NCI-H82 treated with DMSO at 0.1 percent for 48 hours (cell line): ENCODE measurements around the gene ADAMTS6.
A peak's percentile ranks its signal among the peaks of the same experiment; 100 is the strongest.

ENCODE experiments used
- DNase-seq: peaks from one replicate; lab custom pipeline; 2025; ENCODE audit not compliant: unreplicated experiment; lab: John Stamatoyannopoulos, UW

Gene ADAMTS6

GRCh38 chr5:65290677-65291076 is 191.0 kb downstream of the ADAMTS6 start:
- DNase-seq: no peak

GRCh38 chr5:65288657-65289056 is 193.1 kb downstream of the ADAMTS6 start:
- DNase-seq: no peak

GRCh38 chr5:65279603-65280002 is 202.1 kb downstream of the ADAMTS6 start:
- DNase-seq: no peak

GRCh38 chr5:65276178-65276890 is 205.4 kb downstream of the ADAMTS6 start:
- no peak for DNase-seq

- DNase-seq: no peak
These were observed 209.8 kb downstream of the ADAMTS6 start for GRCh38 chr5:65271906-65272305.

- no peak for DNase-seq
These were observed 213.2 kb downstream of the ADAMTS6 start for GRCh38 chr5:65268525-65268924.

GRCh38 chr5:65264420-65264819 is 217.3 kb downstream of the ADAMTS6 start:
- no peak for DNase-seq

- DNase-seq: no peak
These were observed 218.4 kb downstream of the ADAMTS6 start for GRCh38 chr5:65263321-65263720.

- no peak for DNase-seq
These were observed 219.1 kb downstream of the ADAMTS6 start for GRCh38 chr5:65262649-65263059.

- no peak for DNase-seq
These were observed 219.6 kb downstream of the ADAMTS6 start for GRCh38 chr5:65262096-65262495.

GRCh38 chr5:65261499-65261898 is 220.2 kb downstream of the ADAMTS6 start:
- DNase-seq: no peak

GRCh38 chr5:65255294-65255693 is 226.4 kb downstream of the ADAMTS6 start:
- DNase-seq: no peak

GRCh38 chr5:65252977-65253376 is 228.7 kb downstream of the ADAMTS6 start:
- DNase-seq: no peak

GRCh38 chr5:65248896-65249295 is 232.8 kb downstream of the ADAMTS6 start:
- no peak for DNase-seq

GRCh38 chr5:65247594-65247993 is 234.1 kb downstream of the ADAMTS6 start:
- no peak for DNase-seq

GRCh38 chr5:65246741-65247140 is 235.0 kb downstream of the ADAMTS6 start:
- no peak for DNase-seq

- DNase-seq: no peak
These were observed 237.7 kb downstream of the ADAMTS6 start for GRCh38 chr5:65244031-65244430.

GRCh38 chr5:65243161-65243560 is 238.6 kb downstream of the ADAMTS6 start:
- DNase-seq: no peak

- no peak for DNase-seq
These were observed 251.9 kb downstream of the ADAMTS6 start for GRCh38 chr5:65229841-65230240.

- peak; percentile 1 for DNase-seq
These were observed 267.7 kb downstream of the ADAMTS6 start for GRCh38 chr5:65213921-65214525.

GRCh38 chr5:65209341-65209740 is 272.4 kb downstream of the ADAMTS6 start:
- DNase-seq: no peak

- no peak for DNase-seq
These were observed 276.8 kb downstream of the ADAMTS6 start for GRCh38 chr5:65204966-65205365.

- no peak for DNase-seq
These were observed 278.0 kb downstream of the ADAMTS6 start for GRCh38 chr5:65203746-65204145.
